Measurements from ENCODE around the gene PHB1.

Gene PHB1

GRCh38 chr17:49414622-49415350 is at the start of gene PHB1:
Gene PHB1, minus strand, starts transcription at chr17:49414882. Its CDS starts 1,618 bp downstream, at chr17:49413264.
- DNase-seq: peak; percentile 98

DNA sequence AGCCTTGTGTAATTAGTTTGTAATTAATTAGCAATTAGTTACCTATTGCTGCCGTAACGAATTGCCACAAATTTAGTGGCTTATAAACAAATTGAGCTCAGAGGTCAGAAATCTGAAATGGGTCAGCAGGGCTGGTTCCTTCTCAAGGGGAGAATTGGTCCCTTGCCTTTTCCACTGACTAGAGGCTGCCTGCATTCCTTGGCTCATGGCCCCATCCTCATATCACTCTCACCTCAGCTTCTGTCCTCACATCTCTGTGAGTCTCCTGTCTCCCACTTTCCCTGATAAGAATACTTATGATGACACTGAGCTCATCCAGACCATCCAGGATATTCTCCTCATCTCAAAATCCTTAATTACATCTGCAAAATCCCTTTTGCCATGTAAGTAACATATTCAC is 49.4 kb upstream of the PHB1 start:
- DNase-seq: no peak

- no peak for DNase-seq
These were observed 46.9 kb upstream of the PHB1 start for GRCh38 chr17:49461580-49461979.

DNA sequence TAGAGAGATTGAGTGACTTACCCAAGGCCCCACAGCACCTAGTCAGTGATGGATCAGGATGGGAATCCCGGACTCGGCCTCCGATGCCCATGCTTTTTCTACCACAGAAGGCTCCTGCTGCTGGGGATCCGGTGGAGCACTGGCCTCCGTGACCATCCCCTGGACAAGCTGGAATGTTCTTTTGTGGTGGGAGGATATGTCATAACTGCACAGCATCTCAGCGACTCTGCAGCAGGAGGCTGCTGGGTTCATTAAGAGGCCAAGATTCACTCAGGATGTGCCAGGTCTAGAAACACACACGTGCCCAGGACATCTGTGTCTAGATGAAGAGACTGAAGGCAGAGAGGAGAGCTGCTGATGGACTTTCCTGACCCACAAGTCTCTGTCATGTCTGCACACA is 45.7 kb upstream of the PHB1 start:
- no peak for DNase-seq

- DNase-seq: no peak
These were observed 44.8 kb upstream of the PHB1 start for GRCh38 chr17:49459401-49459984.

GRCh38 chr17:49457564-49458535 is 43.2 kb upstream of the PHB1 start:
- no peak for DNase-seq

- no peak for DNase-seq
These were observed 41.7 kb upstream of the PHB1 start for GRCh38 chr17:49456183-49456965.

GRCh38 chr17:49455272-49455861 is 40.7 kb upstream of the PHB1 start:
- no peak for DNase-seq

DNA sequence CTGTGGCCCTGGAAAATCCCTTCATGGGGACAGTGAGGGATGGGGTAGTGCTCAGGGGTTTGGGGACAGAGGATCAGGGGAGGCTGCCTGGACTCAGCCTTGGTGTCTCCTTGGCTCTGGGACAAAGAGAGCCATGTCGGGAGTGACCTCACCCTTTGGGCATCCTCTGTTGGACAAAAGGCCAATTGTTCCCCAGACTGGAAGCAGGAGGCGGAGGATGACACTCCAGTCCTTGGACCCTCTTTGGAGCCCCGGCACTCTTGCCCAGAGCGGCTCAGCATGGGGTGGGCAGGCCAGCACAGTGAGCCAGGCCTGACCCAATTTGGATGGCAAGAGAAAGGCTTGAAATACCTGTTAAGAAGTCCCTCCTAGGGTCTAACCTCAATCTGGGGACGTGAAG is 39.4 kb upstream of the PHB1 start:
- no peak for DNase-seq

DNA sequence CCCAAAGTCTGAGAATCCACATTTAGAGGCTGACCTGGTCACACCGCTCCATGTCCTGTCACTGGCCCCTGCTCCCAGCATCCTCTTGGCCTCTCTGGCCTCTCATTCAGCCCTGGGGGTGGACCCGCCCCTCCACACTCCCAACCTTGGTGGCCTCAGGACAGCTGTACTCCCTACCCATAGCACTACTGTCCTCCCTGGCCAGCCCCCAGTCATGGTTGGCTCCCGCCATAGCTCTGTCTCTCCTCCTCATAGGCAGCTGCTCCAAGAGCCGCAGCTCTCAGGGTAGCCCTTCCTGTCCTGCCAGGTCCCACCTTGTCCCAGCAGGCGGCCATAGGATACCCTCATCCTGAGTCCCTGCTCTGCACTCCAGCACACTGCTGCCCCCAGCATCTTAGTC is 38.0 kb upstream of the PHB1 start:
- DNase-seq: no peak

GRCh38 chr17:49452201-49452600 is 37.5 kb upstream of the PHB1 start:
- no peak for DNase-seq

- no peak for DNase-seq
These were observed 36.1 kb upstream of the PHB1 start for GRCh38 chr17:49450735-49451134.

- DNase-seq: no peak
These were observed 35.5 kb upstream of the PHB1 start for GRCh38 chr17:49450181-49450580.

GRCh38 chr17:49447628-49448302 is 33.1 kb upstream of the PHB1 start:
- DNase-seq: no peak

GRCh38 chr17:49445591-49445990 is 30.9 kb upstream of the PHB1 start:
- DNase-seq: no peak

GRCh38 chr17:49444384-49444783 is 29.7 kb upstream of the PHB1 start:
- no peak for DNase-seq

- no peak for DNase-seq
These were observed 29.2 kb upstream of the PHB1 start for GRCh38 chr17:49443862-49444261.

DNA sequence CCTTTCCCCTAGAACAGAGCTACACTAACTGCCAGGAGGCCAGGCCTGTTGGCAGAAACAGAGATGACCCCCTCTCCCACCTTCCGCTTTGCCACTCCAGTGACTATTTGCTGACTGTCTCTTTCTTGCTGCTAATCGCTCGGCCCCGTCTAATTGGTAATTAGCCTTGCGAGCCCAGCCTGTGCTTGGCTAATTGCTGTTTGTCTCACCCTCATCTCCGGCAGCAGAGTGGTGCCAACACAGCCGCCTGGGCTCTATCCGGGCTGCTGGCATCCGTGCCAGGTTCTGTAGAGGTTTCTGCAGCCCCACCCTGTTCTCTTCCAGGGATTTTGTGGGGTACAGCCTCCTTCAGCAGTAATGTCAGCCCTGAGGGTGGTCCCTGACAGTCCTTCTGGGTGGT is 27.4 kb upstream of the PHB1 start:
- no peak for DNase-seq

- DNase-seq: no peak
These were observed 26.9 kb upstream of the PHB1 start for GRCh38 chr17:49441578-49441977.

DNA sequence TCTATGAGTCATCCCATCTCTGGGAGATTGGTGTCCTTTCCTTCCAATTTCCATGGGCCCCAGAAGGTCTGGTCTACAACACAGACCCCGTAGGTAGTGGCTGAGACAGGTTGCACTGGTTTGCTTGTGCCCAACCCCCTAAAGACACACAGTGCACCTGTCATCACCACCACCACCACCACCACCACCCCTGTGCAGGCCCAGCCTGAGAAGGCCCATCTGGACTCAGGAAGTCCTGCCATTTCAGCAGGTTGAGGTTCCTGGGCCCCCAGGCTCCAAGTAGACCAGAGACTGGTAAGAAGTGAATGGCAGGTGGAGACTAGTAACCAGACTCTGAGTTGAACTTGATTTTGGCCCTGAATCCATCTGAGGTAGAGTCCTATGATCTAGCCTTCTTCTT is 25.9 kb upstream of the PHB1 start:
- DNase-seq: no peak

DNA sequence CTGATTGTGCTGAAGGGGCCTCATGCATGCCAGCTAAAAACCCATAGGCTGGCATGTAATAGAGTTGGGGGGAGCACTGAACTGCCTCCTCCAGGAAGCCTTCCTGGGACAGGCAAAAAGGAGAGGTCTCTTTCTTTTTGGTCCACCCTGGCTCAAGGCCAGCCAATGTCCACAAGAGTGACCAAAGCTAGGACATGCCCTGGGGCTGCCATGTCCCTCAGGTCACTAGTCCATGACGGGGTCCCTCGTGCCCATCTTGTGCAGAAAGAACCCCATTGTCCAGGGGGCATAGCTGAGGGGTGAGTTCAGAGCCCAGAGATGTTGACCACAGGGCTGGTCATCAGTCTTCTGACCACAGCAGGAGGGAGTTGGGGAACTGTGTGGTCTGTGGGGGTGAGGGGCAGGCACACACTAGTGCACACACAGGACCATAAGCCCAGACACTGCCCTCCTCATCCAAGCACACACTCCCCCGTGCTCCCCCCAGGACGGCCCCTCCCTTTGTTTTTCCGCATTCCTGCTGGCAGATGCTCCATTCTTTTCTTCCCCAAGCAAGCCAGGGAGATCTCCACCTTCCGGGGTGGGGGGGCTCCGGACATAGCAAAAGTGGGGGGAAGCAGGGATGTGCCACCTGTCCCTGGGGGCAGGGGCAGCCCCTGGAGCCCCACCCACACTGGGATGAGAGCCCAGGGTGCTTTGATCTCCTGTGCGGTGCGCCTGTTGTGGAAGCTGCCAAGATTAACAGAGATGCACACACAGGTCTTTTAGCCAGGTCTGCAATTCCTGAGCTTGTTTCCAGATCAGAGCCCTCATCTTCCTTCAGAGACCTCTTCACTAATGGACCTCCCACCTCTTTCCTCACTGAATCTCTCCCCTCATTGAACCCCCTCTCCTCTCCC is 25.2 kb upstream of the PHB1 start:
- DNase-seq: no peak
